Measurements from ENCODE around the gene GJA3. TPM values are rescaled to one million over a fixed set of nuclear protein-coding genes. Genes with fewer than 3 reads are reported as not detected.

The GJA3 gene
- total and polyA plus RNA-seq, 2 of the 8 experiments (the other 6 are each of a cell fraction or from before 2014, with no cell fraction given): 0.12 to 0.60 TPM

GRCh38 chr13:20190076-20190475 is 29.2 kb upstream of the GJA3 start:
- TF ChIP-seq SUZ12 (IDR thresholded peaks at IDR 0.05; ENCODE audit: low read length) (0 out of 2 replicates have a peak, but pooled peaks have one; percentile 16), GABPA (IDR thresholded peaks at IDR 0.05; ENCODE audit: borderline replicate concordance, insufficient read depth, low read length) (no peak)
- Histone ChIP-seq H2BK5ac (ENCODE audit: low read depth, low read length) (no peak overlapping the region), H3K27me3 (replicated peaks in 1 of 4; ENCODE audit: control insufficient read depth in 3 of 4, extremely low read depth in 1 of 4, insufficient read depth in 3 of 4, low read length in 3 of 4) (peaks cover 48 to 63% (median 62%) of the 10 kb centered on the region in 4 experiments), H3K9me3 (ENCODE audit: insufficient read depth in 2 of 2, low read depth in 1 of 2, low read length in 1 of 2) (no peaks in the 10 kb centered on the region), H3K36me3 (ENCODE audit: control insufficient read depth in 2 of 4, insufficient read depth in 4 of 4, low read length in 3 of 4) (no peaks in the 10 kb centered on the region; a peak in 1 of 8 replicates), H2BK12ac (ENCODE audit: low read depth, low read length) (no peak overlapping the region), H2BK120ac (replicated peaks; ENCODE audit: low read depth, low read length) (no peak overlapping the region), H3K23me2 (ENCODE audit: low read depth, low read length) (peaks cover 6% of the 10 kb centered on the region; the same call in 1 of the 2 replicates), H3K23ac (ENCODE audit: insufficient read length) (no peak overlapping the region), H3K4me1 (replicated peaks in 1 of 4; ENCODE audit: control insufficient read depth in 3 of 4, insufficient read depth in 4 of 4, low read length in 3 of 4) (peaks cover 0 to 13% (median 5%) of the 10 kb centered on the region in 4 experiments; a peak in 6 of 7 replicates), H2BK20ac (ENCODE audit: low read length) (no peak overlapping the region), H4K5ac (ENCODE audit: insufficient read length, low read depth, low read length) (no peak overlapping the region), H4K20me1 (replicated peaks in 1 of 2; ENCODE audit: control insufficient read depth in 1 of 2, insufficient read depth in 2 of 2, low read length in 2 of 2) (peaks cover 0 to 9% of the 10 kb centered on the region in 2 experiments), H3K4me2 (ENCODE audit: insufficient read depth in 1 of 2, low read depth in 2 of 2, low read length in 2 of 2) (no peak overlapping the region), H3K79me1 (ENCODE audit: low read depth, low read length) (no peaks in the 10 kb centered on the region; the same call in 1 of the 2 replicates), H3K9ac (replicated peaks in 1 of 4; ENCODE audit: extremely low read depth in 1 of 4, low read depth in 3 of 4, low read length in 3 of 4) (no peak overlapping the region), H3K79me2 (ENCODE audit: control insufficient read depth in 1 of 2, insufficient read depth in 2 of 2, low read length in 2 of 2) (no peaks in the 10 kb centered on the region), H2BK15ac (ENCODE audit: low read length) (no peak overlapping the region), H2AFZ (ENCODE audit: low read length) (no peak overlapping the region), H2AK5ac (ENCODE audit: low read depth, low read length) (no peak overlapping the region), H4K8ac (ENCODE audit: extremely low read depth, insufficient read depth, low read length) (no peak overlapping the region), H3K4me3 (ENCODE audit: extremely low read depth in 1 of 4, insufficient read depth in 2 of 4, low read depth in 3 of 4, low read length in 4 of 4) (no peak overlapping the region), H3K18ac (ENCODE audit: extremely low read depth, low read length) (no peak overlapping the region), H3K4ac (replicated peaks; ENCODE audit: insufficient read length, low read depth, low read length) (no peak overlapping the region), H4K91ac (replicated peaks; ENCODE audit: insufficient read length, low read length) (no peak overlapping the region), H3K14ac (ENCODE audit: insufficient read length) (no peak overlapping the region), H3K27ac (ENCODE audit: low read depth, low read length) (no peak overlapping the region), H3K56ac (replicated peaks; ENCODE audit: insufficient read length, low read depth, low read length) (no peak overlapping the region)
- CTCF ChIA-PET (ENCODE audit: partially characterized antibody): interaction anchor here (0.6 to 1.3 kb wide), 5 partner anchors 20 to 638 kb away, joined by 3 read pairs; no protein-coding TSS in a partner anchor
- FAIRE-seq (no peak), DNase-seq (ENCODE audit: low read depth in 1 of 2, low spot score in 2 of 2) (no peak)
- POLR2A ChIA-PET (ENCODE audit: partially characterized antibody): no interaction called here
- 79% methylated on average over 5 of the region's 5 CpGs; no CpG with 5 or more reads in 1 of the 2 experiments for WGBS, 2 experiments (ENCODE audit: extremely low coverage in 1 of 2, insufficient coverage in 1 of 2, insufficient read length in 1 of 2, insufficient replicate concordance in 2 of 2, low coverage in 1 of 2, low lambda C conversion rate in 2 of 2, missing lambda C conversion rate in 1 of 2)
